GM12874 (cell line): ENCODE results near the gene COQ4.

Experiments
- CTCF ChIP-seq: IDR thresholded peaks from 2 replicates; pipeline ENCODE4 v1.5.1; 2011; ENCODE audit warnings: low read depth, mild to moderate bottlenecking, control low read depth, low read length, moderate library complexity; ENCODE audit not compliant: insufficient read depth

COQ4 gene

GRCh38 chr9:128325629-128326028, 3.0 kb downstream of the COQ4 start:
- TF ChIP-seq CTCF = no peak

- no peak for TF ChIP-seq CTCF
Observed at GRCh38 chr9:128333451-128333869, 10.8 kb downstream of the COQ4 start.

- TF ChIP-seq CTCF = no peak
Observed at GRCh38 chr9:128335161-128335560, 12.5 kb downstream of the COQ4 start.

GRCh38 chr9:128335914-128336313, 13.3 kb downstream of the COQ4 start:
- TF ChIP-seq CTCF = no peak

GRCh38 chr9:128337936-128338335, 15.3 kb downstream of the COQ4 start:
- TF ChIP-seq CTCF = no peak

GRCh38 chr9:128339761-128340690, 17.4 kb downstream of the COQ4 start, which contains the start of gene SLC27A4:
TSS of gene SLC27A4 (plus strand) at chr9:128340527. CDS start at chr9:128343133, 2,606 bp downstream.
- no peak for TF ChIP-seq CTCF

- no peak for TF ChIP-seq CTCF
Observed at GRCh38 chr9:128340691-128341434, 18.2 kb downstream of the COQ4 start.
